HepG2 (cell line): ENCODE measurements around the gene MYBL2. TPM values are rescaled to one million over a fixed set of nuclear protein-coding genes. Genes with fewer than 3 reads are reported as not detected.
A peak's percentile ranks its signal among the peaks of the same experiment; 100 is the strongest.

ENCODE experiments used
- ARNTL ChIP-seq: sonication (generic); formaldehyde crosslinking; IDR thresholded peaks from 2 replicates; pipeline ENCODE4 v1.4.0; 2020; ENCODE audit warnings: mild to moderate bottlenecking, missing genetic modification reagents
- BHLHE40 ChIP-seq: IDR thresholded peaks from 2 replicates; pipeline ENCODE4 v1.6.1; 2011; ENCODE audit warnings: low read length, improper control_type of control experiment
- BRCA1 ChIP-seq: sonication (generic); formaldehyde crosslinking; IDR thresholded peaks from 2 replicates; pipeline ENCODE4 v1.4.0; 2020; ENCODE audit warnings: missing genetic modification reagents
- CBFB ChIP-seq: sonication (generic); formaldehyde crosslinking; IDR thresholded peaks from 2 replicates; pipeline ENCODE4 v1.4.0; 2020; ENCODE audit warnings: missing genetic modification reagents
- HNRNPH1 ChIP-seq: fragments of 200-400 bp; formaldehyde crosslinking; optimal IDR thresholded peaks from 2 replicates; pipeline ENCODE3; 2017; ENCODE audit warnings: mild to moderate bottlenecking, low read depth, low read length
- JUND ChIP-seq: sonication (generic); formaldehyde crosslinking; IDR thresholded peaks from 2 replicates; pipeline ENCODE4 v1.8.0; 2022; ENCODE audit warnings: mild to moderate bottlenecking, missing genetic modification reagents
- MTF1 ChIP-seq: sonication (generic); formaldehyde crosslinking; IDR thresholded peaks from 2 replicates; pipeline ENCODE4 v1.5.0; 2020; ENCODE audit warnings: missing genetic modification reagents
- NFYB ChIP-seq: sonication (generic); formaldehyde crosslinking; IDR thresholded peaks from 2 replicates; pipeline ENCODE4 v1.4.0; 2020; ENCODE audit warnings: missing genetic modification reagents
- POLR2A ChIP-seq, 2 experiments: IDR thresholded peaks; 2 replicates each; pipeline ENCODE4 v1.6.1; 2011; ENCODE audit warnings: low read depth in 2 of 2, low read length in 2 of 2, mild to moderate bottlenecking in 1 of 2, moderate library complexity in 1 of 2; ENCODE audit not compliant: insufficient read depth in 1 of 2
- SMAD1 ChIP-seq: sonication (generic); formaldehyde crosslinking; IDR thresholded peaks from 2 replicates; pipeline ENCODE4 v1.4.0; 2020; ENCODE audit warnings: missing genetic modification reagents, low read depth, mild to moderate bottlenecking, borderline replicate concordance
- SMYD3 ChIP-seq: sonication (generic); formaldehyde crosslinking; IDR thresholded peaks from 2 replicates; pipeline ENCODE4 v1.8.1; 2023; ENCODE audit warnings: mild to moderate bottlenecking, missing genetic modification reagents
- TBX3 ChIP-seq: fragments of 450-650 bp; IDR thresholded peaks from 2 replicates; pipeline ENCODE4 v1.6.1; 2017; ENCODE audit warnings: antibody characterized with exemption, mild to moderate bottlenecking, inconsistent platforms, borderline replicate concordance
- ZBTB3 ChIP-seq: sonication (generic); formaldehyde crosslinking; IDR thresholded peaks from 2 replicates; pipeline ENCODE4 v1.4.0; 2020; ENCODE audit warnings: low read depth, mild to moderate bottlenecking, moderate library complexity, missing genetic modification reagents, borderline replicate concordance
- ZC3H4 ChIP-seq: sonication (generic); formaldehyde crosslinking; IDR thresholded peaks from 2 replicates; pipeline ENCODE4 v1.4.0; 2020; ENCODE audit warnings: missing genetic modification reagents, borderline replicate concordance
- ZMYM2 ChIP-seq: sonication (generic); formaldehyde crosslinking; IDR thresholded peaks from 2 replicates; pipeline ENCODE4 v1.8.0; 2022; ENCODE audit warnings: mild to moderate bottlenecking, missing genetic modification reagents
- ZNF138 ChIP-seq: sonication (generic); formaldehyde crosslinking; IDR thresholded peaks from 2 replicates; pipeline ENCODE4 v1.5.0; 2020; ENCODE audit warnings: mild to moderate bottlenecking, low read depth, missing genetic modification reagents
- ZNF274 ChIP-seq: sonication (generic); formaldehyde crosslinking; IDR thresholded peaks from 2 replicates; pipeline ENCODE4 v1.5.1; 2020; ENCODE audit warnings: mild to moderate bottlenecking, missing genetic modification reagents
- ZNF563 ChIP-seq: sonication (generic); formaldehyde crosslinking; IDR thresholded peaks from 2 replicates; pipeline ENCODE4 v1.8.0; 2022; ENCODE audit warnings: mild to moderate bottlenecking, moderate library complexity, missing genetic modification reagents
- ZNF570 ChIP-seq: sonication (generic); formaldehyde crosslinking; IDR thresholded peaks from 2 replicates; pipeline ENCODE4 v1.4.0; 2020; ENCODE audit warnings: mild to moderate bottlenecking, missing genetic modification reagents, borderline replicate concordance
- ZNF790 ChIP-seq: sonication (generic); formaldehyde crosslinking; IDR thresholded peaks from 2 replicates; pipeline ENCODE4 v1.8.0; 2022; ENCODE audit warnings: missing genetic modification reagents, mild to moderate bottlenecking, borderline replicate concordance
- ZNF879 ChIP-seq: sonication (generic); formaldehyde crosslinking; IDR thresholded peaks from 2 replicates; pipeline ENCODE4 v1.8.1; 2023; ENCODE audit warnings: missing genetic modification reagents
- polyA plus RNA-seq, 8 experiments: library from polyadenylated mRNA; depleted of rRNA in 3 of 8; stranded (reverse) in 7 of 8; unstranded in 1 of 8; fragments of >200 nt; fragmentation: Illumina TruSeq in 4 of 8; extraction: Trizol in 4 of 8; gene quantifications; 2 replicates each; pipeline versions ENCODE4 v1.2.1 to v1.2.3, GENCODE V29; 2011 to 2016; ENCODE audit warnings: low read depth in 4 of 8, missing spikeins in 1 of 8, mixed read lengths in 1 of 8; ENCODE audit not compliant: insufficient read depth in 1 of 8
- total RNA-seq, 5 experiments: library from RNA; depleted of rRNA; stranded (reverse); fragments of >200 nt; fragmentation: Illumina TruSeq; extraction: Trizol; gene quantifications; 2 replicates each; pipeline ENCODE4 v1.2.3, GENCODE V29; 2016; ENCODE audit warnings: low read depth in 1 of 5
- TF ChIP-seq, protein P1 (sequence below): sonication (generic); formaldehyde crosslinking; IDR thresholded peaks from 2 replicates; pipeline ENCODE4 v1.5.1; 2020; ENCODE audit warnings: missing genetic modification reagents, mild to moderate bottlenecking, borderline replicate concordance
- TF ChIP-seq, protein P2 (sequence below): sonication (generic); formaldehyde crosslinking; IDR thresholded peaks from 2 replicates; pipeline ENCODE4 v1.9.0; 2021; ENCODE audit warnings: missing genetic modification reagents, borderline replicate concordance
- TF ChIP-seq, protein P3 (sequence below): sonication (generic); formaldehyde crosslinking; IDR thresholded peaks from 2 replicates; pipeline ENCODE4 v1.4.0; 2020; ENCODE audit warnings: missing genetic modification reagents
- TF ChIP-seq, protein P4 (sequence below): sonication (generic); formaldehyde crosslinking; IDR thresholded peaks from 2 replicates; pipeline ENCODE4 v1.4.0; 2020; ENCODE audit warnings: missing genetic modification reagents
- TF ChIP-seq, protein P5 (sequence below): sonication (generic); formaldehyde crosslinking; IDR thresholded peaks from 2 replicates; pipeline ENCODE4 v1.4.0; 2020; ENCODE audit warnings: missing genetic modification reagents, borderline replicate concordance

MYBL2 gene
- total and polyA plus RNA-seq, 2 of the 13 experiments (the other 11 are each of a cell fraction or from before 2014, with no cell fraction given) = 11.9 to 66.2 TPM

DNA sequence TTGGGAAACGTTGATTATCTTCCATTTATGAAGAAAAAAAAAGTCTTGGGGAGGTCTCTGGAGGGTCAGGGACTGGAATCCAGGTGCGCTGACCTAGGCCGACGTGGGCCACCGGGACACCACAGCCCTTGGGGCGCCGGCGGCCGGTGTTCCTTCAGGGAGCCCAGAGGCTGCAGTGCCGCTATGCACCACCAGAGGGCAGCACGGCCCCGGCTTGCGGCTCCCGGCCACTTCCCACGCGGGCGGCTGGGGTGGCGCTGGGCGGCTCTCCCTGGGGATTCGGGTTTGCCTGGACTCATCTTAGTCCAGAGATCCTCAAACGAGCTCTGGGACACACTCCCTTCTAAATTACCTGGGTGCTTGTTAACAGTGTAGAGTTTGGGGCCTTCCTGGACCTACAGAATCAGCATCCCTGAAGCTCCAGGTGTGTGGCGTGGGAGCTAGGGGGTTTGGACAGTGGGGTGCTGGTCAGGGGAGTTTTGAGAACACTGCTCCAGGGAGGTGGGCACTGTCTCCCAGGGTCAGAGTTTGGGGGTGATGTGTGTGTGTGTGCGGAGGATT, 82.9 kb downstream of the MYBL2 start (continued):
- TF ChIP-seq, protein P1, sequence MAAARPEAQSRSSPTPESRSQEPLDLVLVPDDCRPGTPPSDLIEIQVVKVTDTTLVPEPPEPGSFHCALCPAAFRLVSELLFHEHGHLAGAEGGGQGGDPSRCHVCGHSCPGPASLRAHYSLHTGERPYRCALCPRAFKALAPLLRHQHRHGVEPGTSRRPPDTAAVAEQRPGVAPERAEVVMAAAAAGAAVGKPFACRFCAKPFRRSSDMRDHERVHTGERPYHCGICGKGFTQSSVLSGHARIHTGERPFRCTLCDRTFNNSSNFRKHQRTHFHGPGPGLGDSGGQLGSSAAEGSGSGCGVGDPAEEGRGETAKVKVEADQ (CRISPR knock-in tag) = no peak
- TF ChIP-seq CBFB (CRISPR knock-in tag) = no peak
- no peak for TF ChIP-seq ZC3H4
- TF ChIP-seq ZNF790 (CRISPR knock-in tag) = no peak
- no peak for TF ChIP-seq ARNTL (CRISPR knock-in tag)
- TF ChIP-seq JUND (CRISPR knock-in tag) = no peak
- TF ChIP-seq, protein P2, sequence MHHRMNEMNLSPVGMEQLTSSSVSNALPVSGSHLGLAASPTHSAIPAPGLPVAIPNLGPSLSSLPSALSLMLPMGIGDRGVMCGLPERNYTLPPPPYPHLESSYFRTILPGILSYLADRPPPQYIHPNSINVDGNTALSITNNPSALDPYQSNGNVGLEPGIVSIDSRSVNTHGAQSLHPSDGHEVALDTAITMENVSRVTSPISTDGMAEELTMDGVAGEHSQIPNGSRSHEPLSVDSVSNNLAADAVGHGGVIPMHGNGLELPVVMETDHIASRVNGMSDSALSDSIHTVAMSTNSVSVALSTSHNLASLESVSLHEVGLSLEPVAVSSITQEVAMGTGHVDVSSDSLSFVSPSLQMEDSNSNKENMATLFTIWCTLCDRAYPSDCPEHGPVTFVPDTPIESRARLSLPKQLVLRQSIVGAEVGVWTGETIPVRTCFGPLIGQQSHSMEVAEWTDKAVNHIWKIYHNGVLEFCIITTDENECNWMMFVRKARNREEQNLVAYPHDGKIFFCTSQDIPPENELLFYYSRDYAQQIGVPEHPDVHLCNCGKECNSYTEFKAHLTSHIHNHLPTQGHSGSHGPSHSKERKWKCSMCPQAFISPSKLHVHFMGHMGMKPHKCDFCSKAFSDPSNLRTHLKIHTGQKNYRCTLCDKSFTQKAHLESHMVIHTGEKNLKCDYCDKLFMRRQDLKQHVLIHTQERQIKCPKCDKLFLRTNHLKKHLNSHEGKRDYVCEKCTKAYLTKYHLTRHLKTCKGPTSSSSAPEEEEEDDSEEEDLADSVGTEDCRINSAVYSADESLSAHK = no peak
- TF ChIP-seq TBX3 = no peak
- TF ChIP-seq ZNF274 = peak; percentile 74; the same call in 1 of the 2 replicates
- no peak for TF ChIP-seq SMYD3 (CRISPR knock-in tag)
- no peak for TF ChIP-seq ZBTB3 (CRISPR knock-in tag)
- TF ChIP-seq BRCA1 (CRISPR knock-in tag) = no peak
- TF ChIP-seq SMAD1 = no peak
- TF ChIP-seq POLR2A (IDR thresholded peaks at IDR 0.05; ENCODE audit: insufficient read depth in 1 of 2, low read depth in 2 of 2, low read length in 2 of 2) = no peak
- TF ChIP-seq NFYB (CRISPR knock-in tag) = no peak
- TF ChIP-seq HNRNPH1 = no peak
- no peak for TF ChIP-seq ZNF570 (CRISPR knock-in tag)
- TF ChIP-seq, protein P3, sequence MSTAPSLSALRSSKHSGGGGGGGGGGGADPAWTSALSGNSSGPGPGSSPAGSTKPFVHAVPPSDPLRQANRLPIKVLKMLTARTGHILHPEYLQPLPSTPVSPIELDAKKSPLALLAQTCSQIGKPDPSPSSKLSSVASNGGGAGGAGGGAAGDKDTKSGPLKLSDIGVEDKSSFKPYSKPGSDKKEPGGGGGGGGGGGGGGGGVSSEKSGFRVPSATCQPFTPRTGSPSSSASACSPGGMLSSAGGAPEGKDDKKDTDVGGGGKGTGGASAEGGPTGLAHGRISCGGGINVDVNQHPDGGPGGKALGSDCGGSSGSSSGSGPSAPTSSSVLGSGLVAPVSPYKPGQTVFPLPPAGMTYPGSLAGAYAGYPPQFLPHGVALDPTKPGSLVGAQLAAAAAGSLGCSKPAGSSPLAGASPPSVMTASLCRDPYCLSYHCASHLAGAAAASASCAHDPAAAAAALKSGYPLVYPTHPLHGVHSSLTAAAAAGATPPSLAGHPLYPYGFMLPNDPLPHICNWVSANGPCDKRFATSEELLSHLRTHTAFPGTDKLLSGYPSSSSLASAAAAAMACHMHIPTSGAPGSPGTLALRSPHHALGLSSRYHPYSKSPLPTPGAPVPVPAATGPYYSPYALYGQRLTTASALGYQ (CRISPR knock-in tag) = no peak
- TF ChIP-seq ZNF879 (CRISPR knock-in tag) = no peak
- no peak for TF ChIP-seq MTF1 (CRISPR knock-in tag)
- TF ChIP-seq BHLHE40 = peak; percentile 30; the same call in 1 of the 2 replicates
- TF ChIP-seq ZMYM2 (CRISPR knock-in tag) = no peak
- no peak for TF ChIP-seq ZNF563 (CRISPR knock-in tag)
- TF ChIP-seq, protein P4, sequence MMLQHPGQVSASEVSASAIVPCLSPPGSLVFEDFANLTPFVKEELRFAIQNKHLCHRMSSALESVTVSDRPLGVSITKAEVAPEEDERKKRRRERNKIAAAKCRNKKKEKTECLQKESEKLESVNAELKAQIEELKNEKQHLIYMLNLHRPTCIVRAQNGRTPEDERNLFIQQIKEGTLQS (CRISPR knock-in tag) = no peak
- TF ChIP-seq ZNF138 (CRISPR knock-in tag) = no peak
- TF ChIP-seq, protein P5, sequence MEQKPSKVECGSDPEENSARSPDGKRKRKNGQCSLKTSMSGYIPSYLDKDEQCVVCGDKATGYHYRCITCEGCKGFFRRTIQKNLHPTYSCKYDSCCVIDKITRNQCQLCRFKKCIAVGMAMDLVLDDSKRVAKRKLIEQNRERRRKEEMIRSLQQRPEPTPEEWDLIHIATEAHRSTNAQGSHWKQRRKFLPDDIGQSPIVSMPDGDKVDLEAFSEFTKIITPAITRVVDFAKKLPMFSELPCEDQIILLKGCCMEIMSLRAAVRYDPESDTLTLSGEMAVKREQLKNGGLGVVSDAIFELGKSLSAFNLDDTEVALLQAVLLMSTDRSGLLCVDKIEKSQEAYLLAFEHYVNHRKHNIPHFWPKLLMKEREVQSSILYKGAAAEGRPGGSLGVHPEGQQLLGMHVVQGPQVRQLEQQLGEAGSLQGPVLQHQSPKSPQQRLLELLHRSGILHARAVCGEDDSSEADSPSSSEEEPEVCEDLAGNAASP (CRISPR knock-in tag) = peak; percentile 45; the same call in 1 of the 2 replicates
